Smooth muscle cell (in vitro differentiated cells): Measurements from ENCODE around the gene GTF3C5. TPM values are rescaled to one million over a fixed set of nuclear protein-coding genes. Genes with fewer than 3 reads are reported as not detected.

Experiments
- DNase-seq: peaks from one replicate; lab custom pipeline; 2025; ENCODE audit not compliant: unreplicated experiment; lab: John Stamatoyannopoulos, UW
- H2AFZ ChIP-seq: fragments of 200-600 bp; sonication (generic); 2 replicates; pipeline ENCODE4 v1.6.0; 2016; ENCODE audit warnings: antibody characterized with exemption, low read depth, mild to moderate bottlenecking
- H3F3A ChIP-seq: fragments of 200-600 bp; sonication (generic); 2 replicates; pipeline ENCODE4 v1.6.0; 2017; ENCODE audit warnings: antibody characterized with exemption, low read depth
- H3K27ac ChIP-seq: fragments of 200-600 bp; sonication (generic); 2 replicates; pipeline ENCODE4 v1.5.1; 2016; ENCODE audit warnings: low read depth, mild to moderate bottlenecking
- H3K27me3 ChIP-seq: fragments of 200-600 bp; sonication (generic); 2 replicates; pipeline ENCODE4 v1.6.1; 2016; ENCODE audit warnings: low read depth, mild to moderate bottlenecking
- H3K36me3 ChIP-seq: fragments of 200-600 bp; sonication (generic); 2 replicates; pipeline ENCODE4 v1.5.1; 2016; ENCODE audit warnings: low read depth
- H3K4me1 ChIP-seq: fragments of 200-600 bp; sonication (generic); 2 replicates; pipeline ENCODE4 v1.5.1; 2016; ENCODE audit warnings: low read depth
- H3K4me2 ChIP-seq: fragments of 200-600 bp; sonication (generic); 2 replicates; pipeline ENCODE4 v1.6.0; 2016; ENCODE audit warnings: mild to moderate bottlenecking
- H3K4me3 ChIP-seq: fragments of 200-600 bp; sonication (generic); 2 replicates; pipeline ENCODE4 v1.5.1; 2016; ENCODE audit warnings: mild to moderate bottlenecking
- H3K79me2 ChIP-seq: fragments of 200-600 bp; sonication (generic); 2 replicates; pipeline ENCODE4 v1.6.0; 2016; ENCODE audit warnings: low read depth, mild to moderate bottlenecking
- H3K9ac ChIP-seq: fragments of 200-600 bp; sonication (generic); 2 replicates; pipeline ENCODE4 v1.6.0; 2016; ENCODE audit warnings: low read depth
- H3K9me3 ChIP-seq: fragments of 200-600 bp; sonication (generic); replicated peaks from 2 replicates; pipeline ENCODE4 v1.5.1; 2016; ENCODE audit warnings: low read depth
- H4K20me1 ChIP-seq: fragments of 200-600 bp; sonication (generic); 2 replicates; pipeline ENCODE4 v1.6.0; 2016; ENCODE audit warnings: low read depth
- CTCF ChIP-seq: fragments of 200-600 bp; sonication (generic); IDR thresholded peaks from 2 replicates; pipeline ENCODE4 v1.5.1; 2017; ENCODE audit warnings: borderline replicate concordance, mild to moderate bottlenecking, antibody characterized with exemption; ENCODE audit not compliant: insufficient read depth, poor library complexity, severe bottlenecking
- WGBS: methylation state at CpG from one replicate; pipeline ENCODE4 v1.1.7; 2016; ENCODE audit warnings: low lambda C conversion rate; 5-methylcytosine and 5-hydroxymethylcytosine counted together
- polyA plus RNA-seq: library from polyadenylated mRNA; unstranded; fragments of >200 nt; fragmentation: Nextera tagmentation; extraction: Ambion mirVana; gene quantifications from 2 replicates; pipeline ENCODE4 v1.2.1, GENCODE V29; 2016
- total RNA-seq: library from RNA; depleted of rRNA; stranded (reverse); fragments of >200 nt; gene quantifications from 2 replicates; pipeline ENCODE4 v1.2.3, GENCODE V29; 2014

GTF3C5 gene
- total and polyA plus RNA-seq, 2 experiments from 2014 or later = 44.2 to 59.0 TPM

GRCh38 chr9:133002147-133003070 lies 28.4 kb upstream of the GTF3C5 start:
- no peaks in the 10 kb centered on the region for H3K9me3 ChIP-seq
- H2AFZ ChIP-seq = no peak overlapping the region
- no peaks in the 10 kb centered on the region for H3K79me2 ChIP-seq
- TF ChIP-seq CTCF = no peak
- no peak overlapping the region for H3K27ac ChIP-seq
- no peaks in the 10 kb centered on the region for H3K27me3 ChIP-seq
- DNase-seq = no peak
- H3F3A ChIP-seq = no peaks in the 10 kb centered on the region
- WGBS = 83% methylated on average over 13 of the region's 13 CpGs
- no peak overlapping the region for H3K4me3 ChIP-seq
- H3K4me2 ChIP-seq = no peak overlapping the region
- no peaks in the 10 kb centered on the region for H4K20me1 ChIP-seq
- peaks cover 10% of the 10 kb centered on the region for H3K4me1 ChIP-seq
- H3K9ac ChIP-seq = no peak overlapping the region
- H3K36me3 ChIP-seq = no peaks in the 10 kb centered on the region

- no peak overlapping the region for H3K27ac ChIP-seq
Observed at GRCh38 chr9:133003071-133003461, 27.7 kb upstream of the GTF3C5 start.

GRCh38 chr9:133003671-133004090 lies 27.1 kb upstream of the GTF3C5 start:
- Histone ChIP-seq H4K20me1 (no peaks in the 10 kb centered on the region), H3F3A (no peaks in the 10 kb centered on the region), H3K9ac (no peak overlapping the region), H3K4me3 (no peak overlapping the region), H3K36me3 (no peaks in the 10 kb centered on the region), H2AFZ (no peak overlapping the region), H3K27ac (no peak overlapping the region), H3K4me1 (peaks cover 10% of the 10 kb centered on the region), H3K9me3 (no peaks in the 10 kb centered on the region), H3K27me3 (peaks cover 4% of the 10 kb centered on the region), H3K79me2 (no peaks in the 10 kb centered on the region), H3K4me2 (no peak overlapping the region)
- DNase-seq = no peak
- TF ChIP-seq CTCF = no peak
- 66% methylated on average over 9 of the region's 9 CpGs for WGBS

More at GRCh38 chr9:133003071-133003461, 27.7 kb upstream of the GTF3C5 start:
- H3F3A ChIP-seq = no peaks in the 10 kb centered on the region
- H3K36me3 ChIP-seq = no peaks in the 10 kb centered on the region
- no peak overlapping the region for H3K4me3 ChIP-seq
- H3K9me3 ChIP-seq = no peaks in the 10 kb centered on the region
- peaks cover 10% of the 10 kb centered on the region for H3K4me1 ChIP-seq
- WGBS = 77% methylated on average over 8 of the region's 13 CpGs
- no peak overlapping the region for H3K9ac ChIP-seq
- no peak overlapping the region for H2AFZ ChIP-seq
- TF ChIP-seq CTCF = no peak
- DNase-seq = no peak
- peaks cover 3% of the 10 kb centered on the region for H3K27me3 ChIP-seq
- no peaks in the 10 kb centered on the region for H3K79me2 ChIP-seq
- no peak overlapping the region for H3K4me2 ChIP-seq
- H4K20me1 ChIP-seq = no peaks in the 10 kb centered on the region
